GM12878 (cell line): ENCODE measurements around the gene SLCO3A1. TPM values are rescaled to one million over a fixed set of nuclear protein-coding genes. Genes with fewer than 3 reads are reported as not detected.

Experiments
- ATAC-seq: fragments of 200-7000 bp; cut with Tn5 transposase; 3 replicates; pipeline ENCODE4 v1.9.1; 2020; ENCODE audit warnings: mild to moderate bottlenecking, moderate library complexity
- BruUV-seq: library from RNA; stranded (reverse); fragments of 400-500 nt; replicated peaks from 2 replicates; lab custom pipeline; 2021; lab: Mats Ljungman, UMichigan
- CTCF ChIA-PET: fragments of 300-600 bp; sonication (Branson Sonifier 250); formaldehyde crosslinking; extraction: SDS; loops from one replicate; lab custom pipeline; 2021; ENCODE audit warnings: inconsistent platforms; lab: Yijun Ruan, JAX
- POLR2A ChIA-PET: fragments of 350-600 bp; formaldehyde crosslinking; extraction: SDS; loops from one replicate; lab custom pipeline; 2021; ENCODE audit warnings: inconsistent platforms; lab: Charles Lee
- RAD21 ChIA-PET: fragments of 300-600 bp; sonication (Branson Sonifier 250); formaldehyde crosslinking; loops from one replicate; lab custom pipeline; 2023; ENCODE audit warnings: antibody characterized with exemption; ENCODE audit not compliant: unreplicated experiment; lab: Charles Lee
- SMC1A ChIA-PET: fragments of 300-600 bp; sonication (Branson Sonifier 250); formaldehyde crosslinking; loops from one replicate; lab custom pipeline; 2023; ENCODE audit not compliant: unreplicated experiment, uncharacterized antibody; lab: Charles Lee
- DNase-seq: peaks from one replicate; pipeline ENCODE4 v3.0.0-alpha.2; 2011; ENCODE audit warnings: low read depth, low spot score
- FAIRE-seq: peaks from 3 replicates; lab custom pipeline; 2011; peaks lifted over from hg19 to GRCh38; lab: Jason Lieb, UNC
- H2AFZ ChIP-seq: 2 replicates; pipeline ENCODE4 v1.6.0; 2011; ENCODE audit warnings: low read depth, low read length, control low read depth; ENCODE audit not compliant: control insufficient read depth
- H3K27ac ChIP-seq: 2 replicates; pipeline ENCODE4 v1.5.1; 2011; ENCODE audit warnings: control low read depth; ENCODE audit not compliant: control insufficient read depth, insufficient read depth
- H3K27me3 ChIP-seq, 2 experiments: replicated peaks in 1 of 2; 2 replicates each; pipeline versions ENCODE4 v1.6.0 to v1.6.1; 2011; ENCODE audit warnings: low read length in 1 of 2; ENCODE audit not compliant: control insufficient read depth in 2 of 2, insufficient read depth in 2 of 2
- H3K36me3 ChIP-seq, 2 experiments: 2 replicates each; pipeline ENCODE4 v1.5.1; 2011; ENCODE audit warnings: low read length in 1 of 2; ENCODE audit not compliant: control insufficient read depth in 2 of 2, insufficient read depth in 2 of 2
- H3K4me1 ChIP-seq: 2 replicates; pipeline ENCODE4 v1.6.1; 2011; ENCODE audit warnings: mild to moderate bottlenecking, low read length, moderate library complexity, mixed read lengths; ENCODE audit not compliant: control insufficient read depth, insufficient read depth
- H3K4me2 ChIP-seq: 2 replicates; pipeline ENCODE4 v1.6.0; 2011; ENCODE audit warnings: control low read depth; ENCODE audit not compliant: control insufficient read depth, insufficient read depth
- H3K4me3 ChIP-seq: fragments of 200-600 bp; sonication (generic); 2 replicates; pipeline ENCODE4 v1.5.1; 2016
- H3K79me2 ChIP-seq: 2 replicates; pipeline ENCODE4 v1.6.0; 2011; ENCODE audit warnings: low read length; ENCODE audit not compliant: control insufficient read depth, insufficient read depth
- H3K9ac ChIP-seq: 2 replicates; pipeline ENCODE4 v1.8.0; 2011; ENCODE audit warnings: low read length, control low read depth, mixed read lengths; ENCODE audit not compliant: control insufficient read depth, insufficient read depth
- H3K9me3 ChIP-seq: replicated peaks from 3 replicates; pipeline ENCODE4 v1.5.1; 2011; ENCODE audit warnings: mild to moderate bottlenecking, low read length; ENCODE audit not compliant: control insufficient read depth, insufficient read depth
- H4K20me1 ChIP-seq: 2 replicates; pipeline ENCODE4 v1.6.0; 2011; ENCODE audit not compliant: control insufficient read depth, insufficient read depth
- CHD2 ChIP-seq: IDR thresholded peaks from 2 replicates; pipeline ENCODE4 v1.6.1; 2011; ENCODE audit warnings: low read depth, low read length, improper control_type of control experiment, borderline replicate concordance
- HCFC1 ChIP-seq: fragments of 150-350 bp; IDR thresholded peaks from 2 replicates; pipeline ENCODE4 v1.6.1; 2014; ENCODE audit warnings: low read length
- JUNB ChIP-seq: IDR thresholded peaks from 2 replicates; pipeline ENCODE4 v1.6.1; 2016; ENCODE audit warnings: antibody characterized with exemption, mild to moderate bottlenecking
- SPI1 ChIP-seq: IDR thresholded peaks from 2 replicates; pipeline ENCODE4 v1.6.1; 2011; ENCODE audit warnings: low read depth, mild to moderate bottlenecking, low read length, moderate library complexity, borderline replicate concordance; ENCODE audit not compliant: insufficient read depth
- ZNF207 ChIP-seq: fragments of 450-650 bp; IDR thresholded peaks from 2 replicates; pipeline ENCODE4 v1.6.1; 2014; ENCODE audit warnings: antibody characterized with exemption, mild to moderate bottlenecking, borderline replicate concordance
- ZNF24 ChIP-seq: fragments of 450-650 bp; IDR thresholded peaks from 2 replicates; pipeline ENCODE4 v1.6.1; 2017; ENCODE audit warnings: antibody characterized with exemption, mild to moderate bottlenecking
- ZNF274 ChIP-seq: IDR thresholded peaks from one replicate; pipeline ENCODE4 v1.8.0; 2011; ENCODE audit not compliant: insufficient read length, insufficient read depth
- WGBS: methylation state at CpG from one replicate; pipeline ENCODE4 v1.1.6; 2016; ENCODE audit warnings: low lambda C conversion rate; ENCODE audit not compliant: insufficient replicate concordance, insufficient coverage; ENCODE audit errors: missing lambda C conversion rate; 5-methylcytosine and 5-hydroxymethylcytosine counted together
- in situ Hi-C: fragments of 300-500 bp; cut with MboI; formaldehyde crosslinking; loops from 9 replicates; pipeline ENCODE4 v1.14.3; 2018; ENCODE audit warnings: mixed read lengths
- intact Hi-C: fragments of 100-400 bp; cut with micrococcal nuclease; formaldehyde crosslinking; loops from one replicate; pipeline ENCODE4 v1.14.2; 2022; ENCODE audit not compliant: unreplicated experiment
- polyA plus RNA-seq, 11 experiments: library from polyadenylated mRNA; depleted of rRNA in 4 of 11; unstranded in 6 of 11; stranded (reverse) in 5 of 11; fragments of >200 nt; fragmentation: Nextera tagmentation in 4 of 11; fragmentation: Illumina TruSeq in 1 of 11; extraction: Ambion mirVana in 4 of 11; extraction: Trizol in 1 of 11; gene quantifications; 1 replicate in 1 of 11; 2 replicates in 10 of 11; pipeline versions ENCODE4 v1.2.1 to v1.2.3, GENCODE V29; 2011 to 2016; ENCODE audit warnings: inconsistent platforms in 2 of 11, missing spikeins in 2 of 11, low read depth in 1 of 11
- total RNA-seq, 4 experiments: library from RNA; depleted of rRNA in 3 of 4; stranded (reverse); fragments of >200 nt in 3 of 4; fragmentation: Illumina TruSeq in 1 of 4; extraction: Trizol in 1 of 4; gene quantifications; 2 replicates each; pipeline versions ENCODE4 v1.2.1 to v1.2.3, GENCODE V29; 2013 to 2021
- TF ChIP-seq, protein P1 (sequence below): fragments of 450-650 bp; IDR thresholded peaks from 2 replicates; pipeline ENCODE4 v1.6.1; 2017; ENCODE audit warnings: antibody characterized with exemption, mild to moderate bottlenecking, moderate library complexity
- TF ChIP-seq, protein P2 (sequence below): fragments of 450-650 bp; IDR thresholded peaks from 2 replicates; pipeline ENCODE4 v1.6.1; 2017; ENCODE audit warnings: borderline replicate concordance
- TF ChIP-seq, protein P3 (sequence below): IDR thresholded peaks from 2 replicates; pipeline ENCODE4 v1.6.1; 2011; ENCODE audit warnings: borderline replicate concordance, low read depth, mild to moderate bottlenecking, moderate library complexity, low read length; ENCODE audit not compliant: insufficient read depth, poor library complexity, severe bottlenecking
- TF ChIP-seq, protein P4 (sequence below): fragments of 450-650 bp; formaldehyde crosslinking; IDR thresholded peaks from 2 replicates; pipeline ENCODE4 v1.4.0; 2022; ENCODE audit warnings: mild to moderate bottlenecking, moderate library complexity
- TF ChIP-seq, protein P5 (sequence below): fragments of 450-650 bp; conservative IDR thresholded peaks from 2 replicates; pipeline ENCODE4 v1.6.1; 2017; ENCODE audit warnings: mild to moderate bottlenecking, moderate library complexity

Gene SLCO3A1
- total and polyA plus RNA-seq, 10 of the 15 experiments (the other 5 are each of a cell fraction or from before 2014, with no cell fraction given), result 0.05 to 5.9 (median 0.31) TPM

GRCh38 chr15:91911844-91912243 lies 58.3 kb downstream of the SLCO3A1 start:
- ChIA-PET POLR2A (interaction anchor here (1.0 kb wide), 1 partner anchor 21 kb away, joined by 4 read pairs; no protein-coding TSS in a partner anchor), RAD21 (no interaction called here), SMC1A (no interaction called here), CTCF (no interaction called here)
- Histone ChIP-seq H3K4me2 (no peak overlapping the region), H3K36me3 (no peaks in the 10 kb centered on the region), H2AFZ (no peak overlapping the region), H3K4me1 (no peaks in the 10 kb centered on the region), H3K4me3 (no peak overlapping the region), H3K27me3 (no peaks in the 10 kb centered on the region), H3K9me3 (no peaks in the 10 kb centered on the region), H3K79me2 (no peaks in the 10 kb centered on the region), H4K20me1 (no peaks in the 10 kb centered on the region), H3K27ac (no peak overlapping the region), H3K9ac (no peak overlapping the region)
- WGBS, result 32% methylated on average over 7 of the region's 7 CpGs
- ATAC-seq (no peak), FAIRE-seq (no peak), DNase-seq (no peak)
- TF ChIP-seq, protein P1, sequence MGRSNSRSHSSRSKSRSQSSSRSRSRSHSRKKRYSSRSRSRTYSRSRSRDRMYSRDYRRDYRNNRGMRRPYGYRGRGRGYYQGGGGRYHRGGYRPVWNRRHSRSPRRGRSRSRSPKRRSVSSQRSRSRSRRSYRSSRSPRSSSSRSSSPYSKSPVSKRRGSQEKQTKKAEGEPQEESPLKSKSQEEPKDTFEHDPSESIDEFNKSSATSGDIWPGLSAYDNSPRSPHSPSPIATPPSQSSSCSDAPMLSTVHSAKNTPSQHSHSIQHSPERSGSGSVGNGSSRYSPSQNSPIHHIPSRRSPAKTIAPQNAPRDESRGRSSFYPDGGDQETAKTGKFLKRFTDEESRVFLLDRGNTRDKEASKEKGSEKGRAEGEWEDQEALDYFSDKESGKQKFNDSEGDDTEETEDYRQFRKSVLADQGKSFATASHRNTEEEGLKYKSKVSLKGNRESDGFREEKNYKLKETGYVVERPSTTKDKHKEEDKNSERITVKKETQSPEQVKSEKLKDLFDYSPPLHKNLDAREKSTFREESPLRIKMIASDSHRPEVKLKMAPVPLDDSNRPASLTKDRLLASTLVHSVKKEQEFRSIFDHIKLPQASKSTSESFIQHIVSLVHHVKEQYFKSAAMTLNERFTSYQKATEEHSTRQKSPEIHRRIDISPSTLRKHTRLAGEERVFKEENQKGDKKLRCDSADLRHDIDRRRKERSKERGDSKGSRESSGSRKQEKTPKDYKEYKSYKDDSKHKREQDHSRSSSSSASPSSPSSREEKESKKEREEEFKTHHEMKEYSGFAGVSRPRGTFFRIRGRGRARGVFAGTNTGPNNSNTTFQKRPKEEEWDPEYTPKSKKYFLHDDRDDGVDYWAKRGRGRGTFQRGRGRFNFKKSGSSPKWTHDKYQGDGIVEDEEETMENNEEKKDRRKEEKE, result no peak
- TF ChIP-seq, protein P2, sequence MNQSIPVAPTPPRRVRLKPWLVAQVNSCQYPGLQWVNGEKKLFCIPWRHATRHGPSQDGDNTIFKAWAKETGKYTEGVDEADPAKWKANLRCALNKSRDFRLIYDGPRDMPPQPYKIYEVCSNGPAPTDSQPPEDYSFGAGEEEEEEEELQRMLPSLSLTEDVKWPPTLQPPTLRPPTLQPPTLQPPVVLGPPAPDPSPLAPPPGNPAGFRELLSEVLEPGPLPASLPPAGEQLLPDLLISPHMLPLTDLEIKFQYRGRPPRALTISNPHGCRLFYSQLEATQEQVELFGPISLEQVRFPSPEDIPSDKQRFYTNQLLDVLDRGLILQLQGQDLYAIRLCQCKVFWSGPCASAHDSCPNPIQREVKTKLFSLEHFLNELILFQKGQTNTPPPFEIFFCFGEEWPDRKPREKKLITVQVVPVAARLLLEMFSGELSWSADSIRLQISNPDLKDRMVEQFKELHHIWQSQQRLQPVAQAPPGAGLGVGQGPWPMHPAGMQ, result no peak
- TF ChIP-seq ZNF24, result no peak
- no peak for TF ChIP-seq ZNF274
- TF ChIP-seq, protein P3, sequence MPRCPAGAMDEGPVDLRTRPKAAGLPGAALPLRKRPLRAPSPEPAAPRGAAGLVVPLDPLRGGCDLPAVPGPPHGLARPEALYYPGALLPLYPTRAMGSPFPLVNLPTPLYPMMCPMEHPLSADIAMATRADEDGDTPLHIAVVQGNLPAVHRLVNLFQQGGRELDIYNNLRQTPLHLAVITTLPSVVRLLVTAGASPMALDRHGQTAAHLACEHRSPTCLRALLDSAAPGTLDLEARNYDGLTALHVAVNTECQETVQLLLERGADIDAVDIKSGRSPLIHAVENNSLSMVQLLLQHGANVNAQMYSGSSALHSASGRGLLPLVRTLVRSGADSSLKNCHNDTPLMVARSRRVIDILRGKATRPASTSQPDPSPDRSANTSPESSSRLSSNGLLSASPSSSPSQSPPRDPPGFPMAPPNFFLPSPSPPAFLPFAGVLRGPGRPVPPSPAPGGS, result no peak
- TF ChIP-seq CHD2, result no peak
- no peak for TF ChIP-seq HCFC1
- no peak for TF ChIP-seq JUNB
- TF ChIP-seq, protein P4, sequence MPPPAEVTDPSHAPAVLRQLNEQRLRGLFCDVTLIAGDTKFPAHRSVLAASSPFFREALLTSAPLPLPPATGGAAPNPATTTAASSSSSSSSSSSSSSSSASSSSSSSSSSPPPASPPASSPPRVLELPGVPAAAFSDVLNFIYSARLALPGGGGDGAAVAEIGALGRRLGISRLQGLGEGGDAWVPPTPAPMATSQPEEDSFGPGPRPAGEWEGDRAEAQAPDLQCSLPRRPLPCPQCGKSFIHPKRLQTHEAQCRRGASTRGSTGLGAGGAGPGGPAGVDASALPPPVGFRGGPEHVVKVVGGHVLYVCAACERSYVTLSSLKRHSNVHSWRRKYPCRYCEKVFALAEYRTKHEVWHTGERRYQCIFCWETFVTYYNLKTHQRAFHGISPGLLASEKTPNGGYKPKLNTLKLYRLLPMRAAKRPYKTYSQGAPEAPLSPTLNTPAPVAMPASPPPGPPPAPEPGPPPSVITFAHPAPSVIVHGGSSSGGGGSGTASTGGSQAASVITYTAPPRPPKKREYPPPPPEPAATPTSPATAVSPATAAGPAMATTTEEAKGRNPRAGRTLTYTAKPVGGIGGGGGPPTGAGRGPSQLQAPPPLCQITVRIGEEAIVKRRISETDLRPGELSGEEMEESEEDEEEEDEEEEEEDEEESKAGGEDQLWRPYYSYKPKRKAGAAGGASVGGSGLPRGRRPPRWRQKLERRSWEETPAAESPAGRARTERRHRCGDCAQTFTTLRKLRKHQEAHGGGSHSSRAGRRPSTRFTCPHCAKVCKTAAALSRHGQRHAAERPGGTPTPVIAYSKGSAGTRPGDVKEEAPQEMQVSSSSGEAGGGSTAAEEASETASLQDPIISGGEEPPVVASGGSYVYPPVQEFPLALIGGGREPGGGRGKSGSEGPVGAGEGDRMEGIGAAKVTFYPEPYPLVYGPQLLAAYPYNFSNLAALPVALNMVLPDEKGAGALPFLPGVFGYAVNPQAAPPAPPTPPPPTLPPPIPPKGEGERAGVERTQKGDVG (CRISPR knock-in tag), result no peak
- TF ChIP-seq ZNF207, result no peak
- TF ChIP-seq, protein P5, sequence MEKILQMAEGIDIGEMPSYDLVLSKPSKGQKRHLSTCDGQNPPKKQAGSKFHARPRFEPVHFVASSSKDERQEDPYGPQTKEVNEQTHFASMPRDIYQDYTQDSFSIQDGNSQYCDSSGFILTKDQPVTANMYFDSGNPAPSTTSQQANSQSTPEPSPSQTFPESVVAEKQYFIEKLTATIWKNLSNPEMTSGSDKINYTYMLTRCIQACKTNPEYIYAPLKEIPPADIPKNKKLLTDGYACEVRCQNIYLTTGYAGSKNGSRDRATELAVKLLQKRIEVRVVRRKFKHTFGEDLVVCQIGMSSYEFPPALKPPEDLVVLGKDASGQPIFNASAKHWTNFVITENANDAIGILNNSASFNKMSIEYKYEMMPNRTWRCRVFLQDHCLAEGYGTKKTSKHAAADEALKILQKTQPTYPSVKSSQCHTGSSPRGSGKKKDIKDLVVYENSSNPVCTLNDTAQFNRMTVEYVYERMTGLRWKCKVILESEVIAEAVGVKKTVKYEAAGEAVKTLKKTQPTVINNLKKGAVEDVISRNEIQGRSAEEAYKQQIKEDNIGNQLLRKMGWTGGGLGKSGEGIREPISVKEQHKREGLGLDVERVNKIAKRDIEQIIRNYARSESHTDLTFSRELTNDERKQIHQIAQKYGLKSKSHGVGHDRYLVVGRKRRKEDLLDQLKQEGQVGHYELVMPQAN, result no peak
- TF ChIP-seq SPI1, result no peak
- BruUV-seq, result no TSS peak
- intact Hi-C loops (no loop called here), in situ Hi-C loops (no loop called here)
